Left renal pelvis (tissue), 4 donors: Measurements from ENCODE around the gene ZBTB42. TPM values are rescaled to one million over a fixed set of nuclear protein-coding genes. Genes with fewer than 3 reads are reported as not detected.
A peak's percentile ranks its signal among the peaks of the same experiment; 100 is the strongest.

Source experiments
- DNase-seq, 4 donors: peaks; one replicate each; pipeline ENCODE4 v3.0.0-alpha.2; 2013; ENCODE audit warnings: low read depth in 4 of 4, low spot score in 3 of 4
- polyA plus RNA-seq, 4 donors: library from polyadenylated mRNA; unstranded; fragments of 120-200 nt; gene quantifications; one replicate each; pipeline ENCODE4 v1.2.1, GENCODE V29; 2013; ENCODE audit not compliant: insufficient read length in 4 of 4

The ZBTB42 gene
- polyA plus RNA-seq, 4 donors, result 2.0 to 4.7 (median 3.9) TPM

GRCh38 chr14:104768437-104769323 lies 32.2 kb upstream of the ZBTB42 start:
- peak in 3 of 4 donors; percentile 65 to 73 (median 71) for DNase-seq

GRCh38 chr14:104769324-104770071 lies 31.4 kb upstream of the ZBTB42 start:
- no peak for DNase-seq

GRCh38 chr14:104770072-104770579 lies 30.8 kb upstream of the ZBTB42 start:
- no peak for DNase-seq

- DNase-seq, result no peak
Measured at GRCh38 chr14:104770851-104771272, 30.0 kb upstream of the ZBTB42 start.

GRCh38 chr14:104771374-104771773 lies 29.5 kb upstream of the ZBTB42 start:
- DNase-seq, result no peak

- DNase-seq, result no peak
Measured at GRCh38 chr14:104771918-104772706, 28.8 kb upstream of the ZBTB42 start.

GRCh38 chr14:104772707-104773504 lies 28.0 kb upstream of the ZBTB42 start:
- DNase-seq, result no peak

GRCh38 chr14:104773505-104774452 lies 27.1 kb upstream of the ZBTB42 start:
- DNase-seq, result no peak

- DNase-seq, result no peak
Measured at GRCh38 chr14:104774453-104775072, 26.3 kb upstream of the ZBTB42 start.

GRCh38 chr14:104775073-104775489 lies 25.8 kb upstream of the ZBTB42 start:
- no peak for DNase-seq

GRCh38 chr14:104776481-104776880 lies 24.4 kb upstream of the ZBTB42 start:
- DNase-seq, result no peak

- no peak for DNase-seq
Measured at GRCh38 chr14:104776961-104777807, 23.7 kb upstream of the ZBTB42 start.

- DNase-seq, result no peak
Measured at GRCh38 chr14:104777808-104778249, 23.1 kb upstream of the ZBTB42 start.

GRCh38 chr14:104778694-104779331 lies 22.1 kb upstream of the ZBTB42 start:
- no peak for DNase-seq

- no peak for DNase-seq
Measured at GRCh38 chr14:104779776-104780512, 21.0 kb upstream of the ZBTB42 start.

GRCh38 chr14:104780513-104781030 lies 20.3 kb upstream of the ZBTB42 start:
- DNase-seq, result no peak
